Brain microvascular endothelial cell (primary cell): ENCODE results near the gene CLSTN1.
"Not testable (repeated sequence)": the region's sequence is repeated elsewhere in the genome, so short reads cannot be mapped to it uniquely, and the experiment has no call there.

Experiments
- DNase-seq: peaks from one replicate; pipeline ENCODE4 v3.0.0-alpha.2; 2020
- H3K27ac ChIP-seq: fragments of 250-450 bp; sonication (Bioruptor Pico); 2 replicates; pipeline ENCODE4 v1.5.1; 2020; ENCODE audit warnings: mild to moderate bottlenecking, moderate library complexity
- H3K27me3 ChIP-seq: fragments of 250-450 bp; sonication (Bioruptor Pico); replicated peaks from 2 replicates; pipeline ENCODE4 v1.5.1; 2020; ENCODE audit warnings: mild to moderate bottlenecking
- H3K36me3 ChIP-seq: fragments of 250-450 bp; sonication (Bioruptor Pico); replicated peaks from 2 replicates; pipeline ENCODE4 v1.5.1; 2020; ENCODE audit warnings: mild to moderate bottlenecking
- H3K4me3 ChIP-seq: 2 replicates; pipeline ENCODE4 v1.5.1; 2011; ENCODE audit warnings: low read depth, mild to moderate bottlenecking, control low read depth, low read length, moderate library complexity
- in situ Hi-C: cut with HindIII; loops from 2 replicates; pipeline ENCODE4 v1.10.0; 2017; ENCODE audit warnings: low sequenced_read_pairs, low pct_ligation_motif_present
- TF ChIP-seq, protein P1 (sequence below): IDR thresholded peaks from 2 replicates; pipeline ENCODE4 v1.5.1; 2011; ENCODE audit warnings: low read depth, mild to moderate bottlenecking, moderate library complexity, low read length, control low read depth, inconsistent platforms; ENCODE audit errors: missing control alignments

Gene CLSTN1

DNA sequence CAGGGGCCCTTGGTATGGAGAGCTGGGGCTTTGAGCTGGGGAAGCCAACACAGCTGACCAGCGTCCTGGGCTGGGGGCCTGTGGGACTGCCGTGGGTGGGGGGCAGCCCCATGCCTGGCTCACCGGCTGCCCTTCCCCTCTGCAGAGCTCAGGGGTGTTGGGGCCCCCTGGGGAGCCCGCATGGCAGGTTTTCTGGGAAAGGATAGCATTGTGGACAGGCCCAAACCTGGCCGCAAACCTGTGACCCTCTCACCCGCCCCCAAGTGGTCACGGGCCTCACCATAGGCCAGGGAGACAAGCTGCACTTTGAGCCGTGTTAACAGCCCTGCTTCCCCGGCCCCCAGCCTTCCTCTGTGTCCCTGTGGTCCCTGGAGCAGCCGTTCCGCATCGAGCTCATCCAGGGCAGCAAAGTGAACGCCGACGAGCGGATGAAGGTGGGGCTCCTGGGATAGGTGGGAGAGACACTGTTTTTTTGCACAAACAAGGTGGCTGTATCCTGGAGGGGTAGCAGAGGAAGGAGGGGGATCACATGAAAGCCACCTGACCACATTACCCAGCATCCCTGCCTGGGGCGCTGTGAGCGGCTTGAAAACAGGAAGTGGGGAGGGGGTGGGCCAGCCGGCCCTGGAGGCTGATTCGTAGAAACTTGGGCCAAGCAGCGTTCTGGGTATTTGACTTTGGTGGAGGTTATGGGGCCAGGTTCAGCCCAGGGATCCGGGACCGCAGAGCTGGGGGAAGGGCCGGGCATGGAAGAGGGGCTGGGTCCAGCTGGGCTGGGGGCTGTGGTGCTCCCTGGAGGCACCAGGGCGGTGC is 106.4 kb downstream of the CLSTN1 start:
- H3K4me3 ChIP-seq, result no peak overlapping the region
- no peaks in the 10 kb centered on the region for H3K27me3 ChIP-seq
- TF ChIP-seq, protein P1, sequence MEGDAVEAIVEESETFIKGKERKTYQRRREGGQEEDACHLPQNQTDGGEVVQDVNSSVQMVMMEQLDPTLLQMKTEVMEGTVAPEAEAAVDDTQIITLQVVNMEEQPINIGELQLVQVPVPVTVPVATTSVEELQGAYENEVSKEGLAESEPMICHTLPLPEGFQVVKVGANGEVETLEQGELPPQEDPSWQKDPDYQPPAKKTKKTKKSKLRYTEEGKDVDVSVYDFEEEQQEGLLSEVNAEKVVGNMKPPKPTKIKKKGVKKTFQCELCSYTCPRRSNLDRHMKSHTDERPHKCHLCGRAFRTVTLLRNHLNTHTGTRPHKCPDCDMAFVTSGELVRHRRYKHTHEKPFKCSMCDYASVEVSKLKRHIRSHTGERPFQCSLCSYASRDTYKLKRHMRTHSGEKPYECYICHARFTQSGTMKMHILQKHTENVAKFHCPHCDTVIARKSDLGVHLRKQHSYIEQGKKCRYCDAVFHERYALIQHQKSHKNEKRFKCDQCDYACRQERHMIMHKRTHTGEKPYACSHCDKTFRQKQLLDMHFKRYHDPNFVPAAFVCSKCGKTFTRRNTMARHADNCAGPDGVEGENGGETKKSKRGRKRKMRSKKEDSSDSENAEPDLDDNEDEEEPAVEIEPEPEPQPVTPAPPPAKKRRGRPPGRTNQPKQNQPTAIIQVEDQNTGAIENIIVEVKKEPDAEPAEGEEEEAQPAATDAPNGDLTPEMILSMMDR, result no peak
- DNase-seq, result no peak
- in situ Hi-C loops, result no loop called here
- H3K27ac ChIP-seq, result no peak overlapping the region
- H3K36me3 ChIP-seq, result peaks cover 12% of the 10 kb centered on the region

- no peak overlapping the region for H3K4me3 ChIP-seq
- TF ChIP-seq, protein P1, result no peak
- no peak overlapping the region for H3K27ac ChIP-seq
- no peak for DNase-seq
- no peaks in the 10 kb centered on the region for H3K27me3 ChIP-seq
- in situ Hi-C loops, result no loop called here
- H3K36me3 ChIP-seq, result peaks cover 10% of the 10 kb centered on the region
Measured at GRCh38 chr1:9716404-9717192, 107.2 kb downstream of the CLSTN1 start.

- Histone ChIP-seq H3K27me3 (no peaks in the 10 kb centered on the region), H3K27ac (no peak overlapping the region), H3K4me3 (no peak overlapping the region), H3K36me3 (peaks cover 13% of the 10 kb centered on the region)
- in situ Hi-C loops, result no loop called here
- DNase-seq, result no peak
- TF ChIP-seq, protein P1, result no peak
Measured at GRCh38 chr1:9715536-9716226, 108.1 kb downstream of the CLSTN1 start.

DNA sequence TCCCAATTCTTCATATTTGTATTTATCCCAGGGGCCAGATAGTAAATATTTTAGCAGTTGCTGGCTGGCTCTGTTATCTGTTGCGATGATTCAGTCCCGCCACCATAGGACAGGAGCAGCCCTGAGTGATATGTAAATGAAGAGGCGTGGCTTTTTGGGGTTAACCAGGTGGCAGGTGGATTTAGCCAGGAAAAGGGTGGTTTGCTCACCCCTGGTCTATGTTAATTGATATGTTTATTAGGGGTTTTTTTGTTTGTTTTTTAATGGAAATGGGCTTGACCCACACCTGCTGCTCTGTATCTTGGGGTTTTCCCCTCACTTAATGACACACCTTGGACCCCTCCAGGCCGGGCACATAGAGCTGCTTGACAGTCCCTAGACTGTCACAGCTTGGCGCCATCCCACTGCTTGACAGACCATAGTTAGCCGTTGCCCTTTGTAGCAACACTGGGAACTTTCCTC is 109.5 kb downstream of the CLSTN1 start:
- DNase-seq, result no peak
- Histone ChIP-seq H3K4me3 (no peak overlapping the region), H3K36me3 (peaks cover 16% of the 10 kb centered on the region), H3K27ac (no peak overlapping the region), H3K27me3 (no peaks in the 10 kb centered on the region)
- TF ChIP-seq, protein P1, result no peak
- in situ Hi-C loops, result no loop called here

DNA sequence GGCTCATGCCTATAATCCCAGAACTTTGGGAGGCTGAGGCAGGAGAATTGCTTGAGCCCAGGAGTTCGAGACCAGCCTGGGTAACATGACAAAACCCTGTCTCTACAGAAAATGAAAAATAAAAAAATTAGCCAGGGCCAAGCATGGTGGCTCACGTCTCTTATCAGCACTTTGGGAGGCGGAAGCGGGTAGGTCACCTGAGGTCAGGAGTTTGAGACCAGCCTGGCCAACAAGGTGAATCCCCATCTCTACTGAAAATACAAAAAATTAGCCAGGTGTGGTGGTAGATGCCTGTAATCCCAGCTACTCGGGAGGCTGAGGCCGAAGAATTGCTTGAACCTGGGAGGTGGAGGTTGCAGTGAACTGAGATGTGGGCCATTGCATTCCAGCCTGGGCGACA is 111.0 kb downstream of the CLSTN1 start:
- H3K27me3 ChIP-seq, H3K27ac ChIP-seq, H3K4me3 ChIP-seq, in situ Hi-C loops, DNase-seq: not testable (repeated sequence)
- H3K36me3 ChIP-seq, result peaks cover 16% of the 10 kb centered on the region

DNA sequence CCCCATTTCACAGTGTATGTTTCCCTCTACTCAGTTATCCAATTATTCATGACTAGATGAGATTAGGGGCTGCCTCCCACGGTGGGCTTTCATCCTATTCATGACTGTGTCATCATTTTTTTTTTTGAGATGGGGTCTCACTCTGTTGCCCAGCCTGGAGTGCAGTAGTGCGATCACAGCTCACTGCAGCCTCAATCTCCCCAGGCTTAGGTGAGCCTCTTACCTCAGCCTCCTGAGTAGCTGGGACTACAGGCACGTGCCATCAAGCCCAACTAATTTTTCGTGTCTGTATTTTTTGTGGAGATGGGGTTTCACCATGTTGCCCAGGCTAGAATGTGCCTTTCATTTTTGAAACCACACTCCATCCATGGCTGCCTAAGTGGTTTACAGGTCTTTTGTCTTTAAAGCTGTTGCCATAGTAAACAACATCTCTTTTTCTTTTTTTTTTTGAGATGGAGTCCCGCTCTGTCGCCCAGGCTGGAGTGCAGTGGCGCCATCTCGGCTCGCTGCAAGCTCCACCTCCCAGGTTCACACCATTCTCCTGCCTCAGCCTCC is 112.2 kb downstream of the CLSTN1 start:
- DNase-seq, result no peak
- peaks cover 16% of the 10 kb centered on the region for H3K36me3 ChIP-seq
- in situ Hi-C loops, result no loop called here
- no peak overlapping the region for H3K27ac ChIP-seq
- no peaks in the 10 kb centered on the region for H3K27me3 ChIP-seq
- H3K4me3 ChIP-seq, result no peak overlapping the region
- TF ChIP-seq, protein P1, result no peak
